ENCODE measurements around the gene FOXP1. TPM values are rescaled to one million over a fixed set of nuclear protein-coding genes. Genes with fewer than 3 reads are reported as not detected.

The FOXP1 gene
- total and polyA plus RNA-seq, 2 donors from 2014 or later, result 6.7 to 87.2 TPM

DNA sequence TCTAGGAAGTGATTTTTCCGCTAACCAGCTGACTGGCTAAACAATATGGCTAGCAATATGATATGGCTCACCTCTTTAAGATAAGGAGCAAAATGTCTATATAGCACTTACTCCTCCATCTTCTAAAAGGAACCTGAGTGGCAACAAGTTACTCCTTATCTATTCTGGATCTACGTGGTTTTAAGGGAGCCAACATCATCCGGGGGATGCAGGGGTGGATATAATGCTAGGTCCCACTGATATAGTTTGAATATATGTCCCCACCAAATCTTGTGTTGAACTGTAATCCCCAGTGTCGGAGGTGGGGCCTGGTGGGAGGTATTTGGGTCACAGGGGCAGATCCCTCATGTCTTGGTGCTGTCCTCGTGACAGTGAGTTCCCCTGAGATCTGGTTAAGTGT lies 500.7 kb downstream of the FOXP1 start:
- FAIRE-seq (no peak), DNase-seq (no peak)
- Histone ChIP-seq H3K4me3 (ENCODE audit: low read length in 3 of 3) (no peak overlapping the region), H3K9ac (ENCODE audit: low read length in 3 of 3) (no peak overlapping the region), H3K4me1 (ENCODE audit: control insufficient read depth in 2 of 3, insufficient read depth in 2 of 3, low read depth in 1 of 3, low read length in 3 of 3) (peaks cover 0 to 2% (median 0%) of the 10 kb centered on the region in 3 donors), H3K27ac (ENCODE audit: low read depth in 2 of 2, low read length in 2 of 2) (no peak overlapping the region), H3K36me3 (ENCODE audit: control insufficient read depth in 2 of 3, insufficient read depth in 3 of 3, low read length in 3 of 3) (no peaks in the 10 kb centered on the region), H3K27me3 (ENCODE audit: control insufficient read depth, insufficient read depth, low read length) (no peaks in the 10 kb centered on the region), H3K9me3 (ENCODE audit: control insufficient read depth in 2 of 3, insufficient read depth in 1 of 3, low read length in 3 of 3) (no peaks in the 10 kb centered on the region)
- intact Hi-C loops (cut with DNase I), result no loop called here
- TF ChIP-seq, protein P1, sequence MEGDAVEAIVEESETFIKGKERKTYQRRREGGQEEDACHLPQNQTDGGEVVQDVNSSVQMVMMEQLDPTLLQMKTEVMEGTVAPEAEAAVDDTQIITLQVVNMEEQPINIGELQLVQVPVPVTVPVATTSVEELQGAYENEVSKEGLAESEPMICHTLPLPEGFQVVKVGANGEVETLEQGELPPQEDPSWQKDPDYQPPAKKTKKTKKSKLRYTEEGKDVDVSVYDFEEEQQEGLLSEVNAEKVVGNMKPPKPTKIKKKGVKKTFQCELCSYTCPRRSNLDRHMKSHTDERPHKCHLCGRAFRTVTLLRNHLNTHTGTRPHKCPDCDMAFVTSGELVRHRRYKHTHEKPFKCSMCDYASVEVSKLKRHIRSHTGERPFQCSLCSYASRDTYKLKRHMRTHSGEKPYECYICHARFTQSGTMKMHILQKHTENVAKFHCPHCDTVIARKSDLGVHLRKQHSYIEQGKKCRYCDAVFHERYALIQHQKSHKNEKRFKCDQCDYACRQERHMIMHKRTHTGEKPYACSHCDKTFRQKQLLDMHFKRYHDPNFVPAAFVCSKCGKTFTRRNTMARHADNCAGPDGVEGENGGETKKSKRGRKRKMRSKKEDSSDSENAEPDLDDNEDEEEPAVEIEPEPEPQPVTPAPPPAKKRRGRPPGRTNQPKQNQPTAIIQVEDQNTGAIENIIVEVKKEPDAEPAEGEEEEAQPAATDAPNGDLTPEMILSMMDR (IDR thresholded peaks at IDR 0.05; ENCODE audit: borderline replicate concordance, extremely low read depth, insufficient read depth), result no peak

DNA sequence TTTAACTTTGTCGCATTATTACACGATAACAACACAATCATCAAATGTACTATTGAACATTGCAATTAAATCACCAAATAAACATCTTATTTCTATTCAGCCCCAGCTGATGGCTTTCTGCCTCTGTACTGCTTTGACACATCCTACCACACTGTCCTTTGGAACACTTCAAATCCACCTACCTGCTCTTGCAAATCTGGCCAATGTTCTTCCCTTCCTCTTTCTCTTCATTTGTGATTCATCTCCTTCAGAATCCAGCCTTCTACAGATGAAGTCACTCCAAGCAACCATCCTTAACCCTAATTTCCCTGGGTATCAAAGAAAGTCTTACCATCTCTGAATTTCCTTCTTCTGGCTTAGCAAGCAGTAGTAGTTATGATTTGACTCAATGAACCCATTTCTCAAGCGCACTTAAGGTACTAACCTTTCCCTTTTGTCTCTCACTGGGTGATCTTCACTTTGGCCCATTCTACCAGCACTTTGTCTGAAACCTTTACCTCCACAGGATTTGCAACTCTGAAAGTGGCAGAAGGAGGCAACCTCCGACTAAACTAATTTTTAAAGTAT lies 502.9 kb downstream of the FOXP1 start:
- no peak for DNase-seq
- Histone ChIP-seq H3K9ac (ENCODE audit: low read length in 3 of 3) (no peak overlapping the region), H3K36me3 (ENCODE audit: control insufficient read depth in 2 of 3, insufficient read depth in 3 of 3, low read length in 3 of 3) (no peaks in the 10 kb centered on the region), H3K4me1 (ENCODE audit: control insufficient read depth in 2 of 3, insufficient read depth in 2 of 3, low read depth in 1 of 3, low read length in 3 of 3) (no peaks in the 10 kb centered on the region), H3K9me3 (ENCODE audit: control insufficient read depth in 2 of 3, insufficient read depth in 1 of 3, low read length in 3 of 3) (no peaks in the 10 kb centered on the region), H3K27ac (ENCODE audit: low read depth in 2 of 2, low read length in 2 of 2) (no peak overlapping the region), H3K4me3 (ENCODE audit: low read length in 3 of 3) (no peak overlapping the region), H3K27me3 (ENCODE audit: control insufficient read depth, insufficient read depth, low read length) (no peaks in the 10 kb centered on the region)
- FAIRE-seq, result no peak
- TF ChIP-seq, protein P1 (IDR thresholded peaks at IDR 0.05; ENCODE audit: borderline replicate concordance, extremely low read depth, insufficient read depth), result no peak
- intact Hi-C loops (cut with DNase I), result no loop called here

- H3K27me3 ChIP-seq (ENCODE audit: control insufficient read depth, insufficient read depth, low read length), result no peaks in the 10 kb centered on the region
- no peaks in the 10 kb centered on the region for H3K36me3 ChIP-seq (ENCODE audit: control insufficient read depth in 2 of 3, insufficient read depth in 3 of 3, low read length in 3 of 3)
- H3K27ac ChIP-seq (ENCODE audit: low read depth in 2 of 2, low read length in 2 of 2), result no peak overlapping the region
- intact Hi-C loops (cut with DNase I), result no loop called here
- H3K4me3 ChIP-seq (ENCODE audit: low read length in 3 of 3), result no peak overlapping the region
- H3K9me3 ChIP-seq (ENCODE audit: control insufficient read depth in 2 of 3, insufficient read depth in 1 of 3, low read length in 3 of 3), result no peaks in the 10 kb centered on the region
- no peak for FAIRE-seq
- DNase-seq, result no peak
- TF ChIP-seq, protein P1 (IDR thresholded peaks at IDR 0.05; ENCODE audit: borderline replicate concordance, extremely low read depth, insufficient read depth), result no peak
- H3K9ac ChIP-seq (ENCODE audit: low read length in 3 of 3), result no peak overlapping the region
- H3K4me1 ChIP-seq (ENCODE audit: control insufficient read depth in 2 of 3, insufficient read depth in 2 of 3, low read depth in 1 of 3, low read length in 3 of 3), result no peaks in the 10 kb centered on the region
Observed at GRCh38 chr3:71078723-71079525, 504.6 kb downstream of the FOXP1 start.
